AG04450 (cell line): ENCODE results near the gene CCL3. TPM values are rescaled to one million over a fixed set of nuclear protein-coding genes. Genes with fewer than 3 reads are reported as not detected.

Experiments used
- CTCF ChIA-PET: fragments of 300-600, 350-600 bp; formaldehyde crosslinking; extraction: SDS; loops from one replicate; lab custom pipeline; 2022; ENCODE audit warnings: antibody characterized with exemption, inconsistent platforms; lab: Charles Lee
- POLR2A ChIA-PET: fragments of 350-600 bp; formaldehyde crosslinking; extraction: SDS; loops from one replicate; lab custom pipeline; 2021; ENCODE audit warnings: antibody characterized with exemption, inconsistent platforms; lab: Yijun Ruan, JAX
- DNase-seq: peaks from one replicate; pipeline ENCODE4 v3.0.0-alpha.2; 2011; ENCODE audit warnings: low read depth, low spot score
- H3K27ac ChIP-seq: one replicate; pipeline ENCODE4 v1.5.1; 2012; ENCODE audit warnings: low read depth, low read length, control low read depth
- H3K27me3 ChIP-seq: one replicate; pipeline ENCODE4 v1.6.0; 2012; ENCODE audit warnings: low read length; ENCODE audit not compliant: control insufficient read depth, insufficient read depth
- H3K4me3 ChIP-seq: 2 replicates; pipeline ENCODE4 v1.5.1; 2011; ENCODE audit warnings: mild to moderate bottlenecking, low read depth, low read length, control low read depth
- H3K9me3 ChIP-seq: 2 replicates; pipeline ENCODE4 v1.5.1; 2012; ENCODE audit warnings: low read length; ENCODE audit not compliant: control insufficient read depth, insufficient read depth
- polyA minus RNA-seq: library from RNA; depleted of rRNA, polyadenylated mRNA; stranded (reverse); fragments of >200 nt; gene quantifications from 2 replicates; pipeline ENCODE4 v1.2.3, GENCODE V29; 2011; rRNA and poly(A)+ RNA removed
- polyA plus RNA-seq: library from polyadenylated mRNA; depleted of rRNA; stranded (reverse); fragments of >200 nt; gene quantifications from 2 replicates; pipeline ENCODE4 v1.2.3, GENCODE V29; 2011; rRNA removed
- TF ChIP-seq, protein P1 (sequence below): IDR thresholded peaks from 2 replicates; pipeline ENCODE4 v1.5.1; 2011; ENCODE audit warnings: low read depth, low read length, control low read depth, inconsistent platforms

Gene CCL3
- polyA plus RNA-seq (not detected in 2 replicates), polyA minus RNA-seq (not detected in 2 replicates)

DNA sequence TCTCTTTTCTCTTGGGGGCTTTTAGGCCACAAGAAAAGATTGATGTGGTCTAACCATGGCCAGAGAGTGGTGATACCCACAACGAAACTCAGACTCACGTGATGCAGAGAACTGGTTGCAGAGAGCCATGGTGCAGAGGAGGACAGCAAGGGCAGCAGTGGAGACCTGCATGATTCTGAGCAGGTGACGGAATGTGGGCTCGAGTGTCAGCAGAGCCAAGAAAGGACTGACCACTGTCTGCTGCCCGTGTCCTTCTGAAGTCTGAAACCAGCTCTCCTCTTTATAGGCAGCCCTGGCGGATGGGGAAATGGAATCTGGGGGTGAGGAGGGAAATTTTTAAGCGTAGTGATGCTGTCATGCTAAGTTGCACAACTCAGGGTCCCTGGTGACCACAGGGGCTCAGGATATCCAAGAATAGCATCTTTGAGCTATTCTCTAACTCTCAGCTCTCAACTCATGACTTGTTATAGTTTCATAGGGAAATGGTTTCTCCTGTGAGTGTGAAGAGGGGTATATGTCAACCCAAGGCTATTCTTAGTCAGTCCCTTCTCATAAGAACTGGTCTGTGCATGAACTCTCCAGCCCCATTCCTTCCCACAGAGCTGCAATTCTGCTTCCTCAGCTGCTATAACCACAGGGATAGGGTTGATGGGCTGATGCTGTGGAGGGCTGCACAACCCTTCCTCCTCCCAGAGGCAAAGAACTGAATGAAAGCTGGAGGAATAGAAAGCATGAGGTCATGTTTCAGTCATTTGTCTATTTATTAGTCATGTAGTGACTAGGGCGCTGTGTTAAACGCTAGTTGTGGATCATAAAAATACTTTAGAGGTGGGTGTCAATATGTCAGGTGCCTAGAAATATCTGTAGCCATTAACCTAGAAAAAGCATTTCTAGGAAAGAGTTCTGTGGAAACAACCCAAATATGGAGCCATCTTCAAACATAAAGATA is at the start of gene CCL3:
CCL3 (minus strand) TSS at position 256 of the 949 bp plus-strand sequence; CDS start at position 171, 85 bp downstream.
- ChIA-PET CTCF (no interaction called here), POLR2A (no interaction called here)
- Histone ChIP-seq H3K27me3 (no peaks in the 10 kb centered on the region), H3K9me3 (no peaks in the 10 kb centered on the region), H3K27ac (no peak within 1 kb of the TSS), H3K4me3 (no peak within 1 kb of the TSS)
- no peak for DNase-seq
- TF ChIP-seq, protein P1, sequence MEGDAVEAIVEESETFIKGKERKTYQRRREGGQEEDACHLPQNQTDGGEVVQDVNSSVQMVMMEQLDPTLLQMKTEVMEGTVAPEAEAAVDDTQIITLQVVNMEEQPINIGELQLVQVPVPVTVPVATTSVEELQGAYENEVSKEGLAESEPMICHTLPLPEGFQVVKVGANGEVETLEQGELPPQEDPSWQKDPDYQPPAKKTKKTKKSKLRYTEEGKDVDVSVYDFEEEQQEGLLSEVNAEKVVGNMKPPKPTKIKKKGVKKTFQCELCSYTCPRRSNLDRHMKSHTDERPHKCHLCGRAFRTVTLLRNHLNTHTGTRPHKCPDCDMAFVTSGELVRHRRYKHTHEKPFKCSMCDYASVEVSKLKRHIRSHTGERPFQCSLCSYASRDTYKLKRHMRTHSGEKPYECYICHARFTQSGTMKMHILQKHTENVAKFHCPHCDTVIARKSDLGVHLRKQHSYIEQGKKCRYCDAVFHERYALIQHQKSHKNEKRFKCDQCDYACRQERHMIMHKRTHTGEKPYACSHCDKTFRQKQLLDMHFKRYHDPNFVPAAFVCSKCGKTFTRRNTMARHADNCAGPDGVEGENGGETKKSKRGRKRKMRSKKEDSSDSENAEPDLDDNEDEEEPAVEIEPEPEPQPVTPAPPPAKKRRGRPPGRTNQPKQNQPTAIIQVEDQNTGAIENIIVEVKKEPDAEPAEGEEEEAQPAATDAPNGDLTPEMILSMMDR, result no peak

DNA sequence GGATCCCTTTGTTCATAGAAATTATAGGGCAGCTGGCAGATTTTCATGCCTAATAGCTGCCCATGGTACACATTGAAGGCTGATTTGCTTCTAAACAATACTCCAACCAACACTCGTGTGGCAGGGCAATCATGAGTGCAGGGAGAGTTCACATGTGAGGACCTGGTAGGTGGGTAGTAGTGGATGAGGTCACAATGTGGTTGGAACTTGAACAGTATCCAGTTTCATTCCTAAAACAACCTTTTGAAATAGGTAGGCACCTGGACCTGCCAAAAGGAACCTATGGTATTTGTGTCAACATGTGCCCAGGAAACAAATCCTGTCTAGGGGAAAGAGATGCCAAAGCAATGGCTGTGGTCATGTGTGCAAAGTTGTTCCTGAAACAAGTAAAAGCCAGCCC is 46.5 kb upstream of the CCL3 start:
- TF ChIP-seq, protein P1, result no peak
- no peak for DNase-seq
- POLR2A ChIA-PET, result no interaction called here
- H3K27ac ChIP-seq, result no peak overlapping the region
- no peaks in the 10 kb centered on the region for H3K9me3 ChIP-seq
- CTCF ChIA-PET, result interaction anchor here (1.0 kb wide), 1 partner anchor 12 kb away, joined by 3 read pairs; no protein-coding TSS in a partner anchor
- no peaks in the 10 kb centered on the region for H3K27me3 ChIP-seq
- H3K4me3 ChIP-seq, result no peak overlapping the region

DNA sequence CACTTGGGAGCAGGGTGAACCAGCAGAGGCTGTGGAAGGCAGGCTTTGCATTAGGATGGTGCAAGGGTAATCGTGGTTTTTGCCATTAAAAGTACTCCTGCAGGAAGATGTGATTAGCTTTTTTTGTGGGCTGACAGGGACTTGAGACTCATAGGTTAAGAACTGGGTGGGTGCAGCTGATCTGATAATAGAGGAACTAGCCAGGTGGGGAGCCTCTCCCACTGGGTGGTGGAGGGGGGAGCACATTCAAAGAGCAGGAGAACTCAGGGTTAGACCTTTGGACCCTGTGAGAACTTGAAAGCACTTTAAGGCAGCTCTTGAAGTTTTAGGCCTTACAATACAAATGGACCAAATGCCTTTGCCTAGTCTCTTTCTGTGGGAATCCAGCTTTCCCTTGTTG is 46.1 kb upstream of the CCL3 start:
- H3K27me3 ChIP-seq, result no peaks in the 10 kb centered on the region
- DNase-seq, result no peak
- TF ChIP-seq, protein P1, result no peak
- ChIA-PET POLR2A (no interaction called here), CTCF (interaction anchor here (1.0 kb wide), 1 partner anchor 12 kb away, joined by 3 read pairs; no protein-coding TSS in a partner anchor)
- H3K27ac ChIP-seq, result no peak overlapping the region
- no peaks in the 10 kb centered on the region for H3K9me3 ChIP-seq
- H3K4me3 ChIP-seq, result no peak overlapping the region

DNA sequence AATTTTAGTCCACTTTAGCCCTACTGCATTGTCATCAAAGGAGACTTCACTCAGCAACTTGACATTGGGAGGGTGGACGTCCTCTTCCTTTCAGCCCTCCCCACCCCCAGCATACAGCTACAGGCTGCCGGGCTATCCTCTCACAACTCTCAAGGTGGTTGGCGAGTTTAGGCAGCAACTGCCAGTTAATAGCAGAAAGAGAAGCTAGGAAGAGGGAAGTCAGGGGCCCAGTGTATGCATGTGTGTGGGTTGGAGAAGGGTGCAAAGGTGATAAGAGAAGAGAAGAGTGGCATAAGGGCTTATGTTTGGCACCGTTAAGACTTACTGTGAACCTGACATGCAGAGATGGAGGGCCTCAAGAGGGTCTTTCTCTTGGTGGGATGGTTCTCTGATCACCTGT is 45.5 kb upstream of the CCL3 start:
- Histone ChIP-seq H3K27ac (no peak overlapping the region), H3K27me3 (no peaks in the 10 kb centered on the region), H3K4me3 (no peak overlapping the region), H3K9me3 (no peaks in the 10 kb centered on the region)
- DNase-seq, result no peak
- CTCF ChIA-PET, result interaction anchor here (1.0 kb wide), 1 partner anchor 13 kb away, joined by 3 read pairs; no protein-coding TSS in a partner anchor
- TF ChIP-seq, protein P1, result no peak
- POLR2A ChIA-PET, result no interaction called here
